NCI-H226 (cell line): ENCODE data around the gene GSG1.
"Not testable (repeated sequence)": the region's sequence is repeated elsewhere in the genome, so short reads cannot be mapped to it uniquely, and the experiment has no call there.

Experiments used
- DNase-seq: peaks from one replicate; pipeline ENCODE4 v3.0.0-alpha.2; 2015

GSG1 gene

DNA sequence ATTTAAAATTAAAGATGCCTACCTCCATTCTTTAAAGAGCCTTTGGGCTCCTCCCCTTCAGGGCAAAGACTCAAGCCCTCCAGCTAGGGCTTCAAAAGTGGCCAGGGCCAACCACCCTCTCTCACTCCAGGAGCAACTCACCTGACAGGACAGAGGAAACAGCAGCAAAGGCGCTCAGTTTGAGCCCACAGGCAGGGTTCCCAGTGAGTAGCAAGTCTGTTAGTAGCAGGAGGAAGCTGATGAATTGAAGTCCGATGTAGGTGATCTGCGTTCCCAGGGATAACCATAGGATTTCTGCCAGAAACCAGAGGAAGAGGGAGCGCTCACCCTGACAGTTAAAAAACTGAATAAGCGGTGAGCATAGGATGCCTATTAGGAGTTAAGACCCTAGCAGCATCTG lies 15.7 kb downstream of the GSG1 start:
- DNase-seq, result no peak

DNA sequence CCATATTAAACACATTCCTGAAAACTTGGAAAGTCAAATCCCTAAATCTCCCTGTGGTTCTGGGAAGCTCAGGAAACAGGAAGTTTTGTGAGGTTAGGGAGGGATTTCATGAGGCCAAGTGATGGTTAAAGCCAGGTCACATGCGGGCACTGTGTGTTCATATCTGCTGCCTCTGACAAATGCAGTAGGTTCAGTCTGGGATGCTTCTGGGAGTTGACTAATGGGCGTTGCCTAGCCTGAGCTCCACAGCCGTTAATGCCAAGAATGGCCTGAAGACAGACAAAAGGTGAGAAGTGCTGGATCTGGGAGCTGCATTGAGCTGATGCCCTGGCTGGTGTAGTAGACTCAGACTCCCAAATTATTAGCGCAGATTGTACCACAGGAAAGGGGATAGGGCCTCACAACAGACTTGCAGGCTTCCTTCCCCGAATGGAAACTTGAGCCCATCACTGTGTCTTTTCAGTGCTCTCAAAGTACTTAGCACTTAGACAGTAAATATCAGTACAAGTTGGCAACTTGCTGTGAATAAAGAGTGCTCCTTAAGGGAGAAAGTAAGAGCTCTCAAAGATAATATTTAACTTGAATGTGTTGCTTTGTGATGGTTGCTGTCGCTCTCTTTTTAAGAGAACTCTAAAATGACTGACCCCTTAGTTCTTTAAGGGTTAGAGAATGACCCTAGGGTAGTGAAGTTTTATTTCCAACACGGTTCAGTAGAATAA lies 17.3 kb downstream of the GSG1 start:
- DNase-seq, result peak; percentile 88

DNA sequence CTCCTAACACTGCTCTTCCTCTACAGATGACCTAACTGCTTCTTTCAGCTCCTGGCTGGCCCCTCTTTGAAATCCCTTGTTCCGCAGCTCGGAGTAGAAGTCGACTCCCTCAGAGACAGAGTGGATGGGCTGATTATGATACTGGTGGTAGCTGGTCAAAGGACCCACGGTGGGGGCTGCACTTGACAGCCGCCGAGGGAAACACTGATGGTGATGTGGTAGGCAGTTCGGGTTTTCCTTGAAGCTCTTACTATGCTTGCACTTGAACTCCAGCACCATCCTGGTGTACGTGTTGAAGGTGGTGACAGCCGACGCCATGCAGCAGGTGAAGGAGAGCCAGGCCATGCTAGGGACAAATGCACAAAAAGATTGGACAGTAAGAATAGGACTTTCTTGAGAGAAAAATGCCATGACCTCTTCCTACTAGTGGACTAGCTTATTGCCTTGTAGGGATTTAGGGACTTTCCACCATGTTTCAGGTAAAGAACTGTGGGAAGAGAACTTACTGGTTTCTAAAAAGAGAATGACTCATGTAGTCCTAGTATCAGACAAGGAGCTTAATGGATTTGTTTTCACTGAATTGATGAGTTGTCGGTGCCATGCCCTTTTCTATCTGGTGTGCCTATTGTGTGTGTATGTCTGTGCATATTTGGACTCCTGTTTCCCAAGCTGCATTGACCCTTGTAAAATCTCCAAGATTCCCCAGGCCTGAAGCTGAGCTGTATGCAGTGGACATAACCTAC lies 18.4 kb downstream of the GSG1 start:
- peak; percentile 35 for DNase-seq

DNA sequence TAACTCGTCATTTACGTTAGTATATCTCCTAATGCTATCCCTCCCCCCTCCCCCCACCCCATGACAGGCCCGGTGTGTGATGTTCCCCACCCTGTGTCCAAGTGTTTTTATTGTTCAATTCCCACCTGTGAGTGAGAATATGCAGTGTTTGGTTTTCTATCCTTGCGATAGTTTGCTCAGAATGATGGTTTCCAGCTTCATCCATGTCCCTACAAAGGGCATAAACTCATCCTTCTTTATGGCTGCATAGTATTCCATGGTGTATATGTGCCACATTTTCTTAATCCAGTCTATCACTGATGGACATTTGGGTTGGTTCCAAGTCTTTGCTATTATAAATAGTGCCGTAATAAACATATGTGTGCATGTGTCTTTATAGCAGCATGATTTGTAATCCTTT lies 19.8 kb downstream of the GSG1 start:
- not testable (repeated sequence) for DNase-seq

DNA sequence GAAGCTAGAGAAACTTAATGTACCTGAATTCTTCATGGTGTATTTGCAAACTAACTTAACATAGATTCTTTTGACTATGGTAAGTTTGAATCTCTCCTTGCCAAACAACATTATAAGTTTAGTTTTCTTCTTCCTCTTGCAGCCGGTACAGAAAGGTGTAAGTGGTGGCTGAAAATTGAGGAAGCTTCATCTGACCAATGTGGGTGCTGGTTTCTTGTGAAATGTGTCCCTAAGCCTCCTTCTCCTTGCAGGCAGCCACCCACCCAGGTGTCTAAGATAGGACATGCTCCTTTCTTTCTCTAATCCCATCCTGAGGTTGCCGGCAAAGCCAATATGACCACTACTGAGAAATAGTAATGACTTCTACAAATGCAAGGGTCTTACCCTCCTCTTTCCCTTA lies 20.6 kb downstream of the GSG1 start:
- DNase-seq, result no peak

DNA sequence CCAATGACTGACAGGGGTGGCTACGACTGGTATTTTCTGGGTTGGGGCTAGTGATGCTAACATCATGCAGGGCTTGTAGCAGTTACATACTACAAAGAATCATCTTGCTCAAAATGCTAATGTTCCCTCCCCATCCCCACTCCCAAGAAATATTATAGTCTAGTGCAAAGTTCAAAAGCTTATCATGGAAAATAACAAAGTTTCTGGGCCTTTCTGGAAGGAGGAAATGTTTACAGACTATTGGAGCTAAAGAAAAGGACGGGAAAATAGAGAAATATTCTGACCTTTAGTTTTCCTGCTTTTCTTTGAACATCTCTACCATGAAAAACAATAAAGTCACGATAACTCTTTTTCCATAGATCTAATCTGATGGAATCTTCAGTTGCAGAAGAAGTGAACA lies 23.2 kb downstream of the GSG1 start:
- DNase-seq, result no peak

DNA sequence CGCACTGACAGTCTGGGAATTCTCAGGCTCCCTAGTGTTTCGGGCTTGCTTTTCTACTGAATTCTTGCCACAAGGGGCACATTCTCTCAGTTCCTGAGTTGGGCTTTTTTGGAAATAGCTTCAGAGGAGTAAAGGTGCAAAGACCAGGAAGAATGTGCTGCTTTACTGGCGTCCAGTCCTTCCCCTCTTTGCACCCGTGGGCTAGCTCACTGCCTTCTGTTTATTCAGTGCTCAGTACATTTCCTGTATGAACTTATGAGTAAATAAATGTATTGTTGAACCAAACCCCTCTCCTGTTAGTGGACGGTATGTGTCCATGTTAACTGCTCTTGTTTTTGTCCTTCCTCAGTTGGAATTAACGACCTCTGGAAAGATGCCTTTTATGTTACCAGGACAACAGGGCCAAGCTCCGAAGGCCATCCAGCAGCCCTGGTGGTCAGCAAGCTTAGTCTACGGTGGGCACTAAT lies 24.0 kb downstream of the GSG1 start:
- no peak for DNase-seq

DNA sequence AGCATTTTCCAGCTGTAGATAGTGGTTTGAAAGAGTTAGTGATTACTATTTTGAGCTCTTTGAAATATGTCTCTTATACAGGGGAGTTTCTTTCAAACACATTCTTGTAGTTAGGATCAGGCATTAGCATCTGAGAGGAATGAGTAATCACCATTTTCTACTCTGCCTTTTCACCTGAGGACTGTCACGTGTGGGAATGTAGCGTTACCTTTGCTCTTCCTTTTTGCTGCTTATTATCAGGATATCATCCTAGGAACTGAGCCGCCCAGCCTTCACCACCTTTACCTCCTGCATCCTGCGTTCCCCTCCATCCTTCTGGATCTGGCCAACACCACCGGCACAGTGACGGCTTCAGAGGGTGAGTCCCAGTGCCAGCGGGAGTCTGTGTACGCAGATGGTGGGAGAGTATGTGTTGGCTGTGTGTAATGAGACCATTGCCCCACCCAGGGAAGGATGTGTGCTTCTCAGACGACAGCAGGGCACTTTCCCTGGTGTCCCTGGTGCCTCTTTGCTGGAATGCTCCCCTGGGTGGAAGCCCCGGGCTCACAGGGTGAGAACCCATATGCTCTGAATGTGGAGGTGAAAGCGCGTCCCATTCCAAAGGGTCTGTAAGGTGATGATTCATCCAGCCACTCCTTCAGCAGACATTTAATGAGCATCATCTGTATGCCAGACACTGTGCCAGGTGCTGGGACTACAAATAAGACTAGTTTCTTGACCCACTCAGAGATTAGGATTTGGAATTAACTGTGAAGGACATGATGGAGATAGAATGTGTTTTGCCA lies 27.5 kb downstream of the GSG1 start:
- DNase-seq, result no peak

DNA sequence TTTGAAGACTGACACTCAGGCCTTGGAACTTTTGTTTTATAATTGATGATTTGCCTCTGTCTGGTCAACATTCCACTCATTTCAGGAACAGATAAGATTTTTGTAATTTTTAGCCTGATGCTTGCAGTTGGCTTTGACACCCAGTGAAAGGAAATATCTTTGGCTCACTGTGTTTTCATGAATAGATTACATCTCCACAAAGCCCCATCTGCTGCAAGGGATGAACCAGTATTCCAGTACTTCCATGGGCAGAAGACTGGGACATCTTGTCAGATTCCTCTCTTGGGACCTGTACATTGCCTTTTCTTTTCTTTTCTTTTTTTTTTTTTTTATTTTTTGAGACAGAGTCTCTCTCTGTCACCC lies 28.4 kb downstream of the GSG1 start:
- DNase-seq, result peak; percentile 28

DNA sequence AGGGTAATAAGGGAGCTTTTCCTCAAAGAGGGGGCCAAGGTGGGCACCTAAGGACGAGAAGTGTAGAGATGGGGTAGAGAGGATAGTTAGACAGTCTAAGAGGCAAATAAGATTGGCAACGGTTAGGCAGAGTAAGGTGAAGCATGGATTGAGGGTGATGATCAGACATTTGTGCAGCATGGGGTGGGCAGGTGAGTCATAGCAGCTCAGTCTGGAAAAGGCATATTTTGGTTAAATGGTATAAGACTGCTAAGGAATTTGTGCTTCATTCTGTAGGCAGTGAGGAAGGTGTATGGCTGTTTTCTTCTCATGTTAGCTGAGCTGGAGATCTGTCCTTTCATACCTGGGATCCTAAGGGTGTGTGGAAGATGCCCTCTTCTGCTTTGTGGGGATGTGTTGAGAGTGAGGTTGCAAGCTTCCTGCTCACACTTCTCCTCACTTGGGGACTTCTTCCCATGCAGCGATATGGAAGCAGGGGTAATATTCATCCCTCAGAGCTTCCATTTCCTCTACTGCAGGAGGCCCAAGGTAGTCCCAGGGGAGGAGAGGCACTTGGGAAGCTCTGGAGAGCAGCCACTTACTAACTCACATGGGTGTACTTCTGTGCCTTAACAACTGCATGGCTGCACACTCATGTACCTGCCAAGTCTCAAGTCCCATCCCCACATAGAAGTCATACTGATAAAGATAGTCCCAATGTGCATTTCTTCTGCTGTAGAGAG lies 28.9 kb downstream of the GSG1 start:
- DNase-seq, result no peak

DNA sequence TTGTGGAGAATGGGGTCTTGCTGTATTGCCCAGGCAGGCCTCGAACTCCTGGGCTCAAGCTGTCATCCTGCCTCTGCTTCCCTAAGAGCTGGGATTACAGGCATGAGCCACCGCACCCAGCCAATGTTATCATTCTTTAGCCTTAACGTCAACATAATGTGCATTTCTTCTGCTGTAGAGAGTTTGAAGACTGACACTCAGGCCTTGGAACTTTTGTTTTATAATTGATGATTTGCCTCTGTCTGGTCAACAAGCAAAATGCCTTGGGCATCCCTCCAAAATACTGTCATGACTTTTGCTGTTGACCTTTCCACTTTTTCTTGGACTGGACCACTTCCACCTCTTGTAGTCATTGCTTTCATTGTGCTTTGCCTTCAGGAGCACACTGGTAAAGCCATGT lies 30.3 kb downstream of the GSG1 start:
- DNase-seq, result no peak

DNA sequence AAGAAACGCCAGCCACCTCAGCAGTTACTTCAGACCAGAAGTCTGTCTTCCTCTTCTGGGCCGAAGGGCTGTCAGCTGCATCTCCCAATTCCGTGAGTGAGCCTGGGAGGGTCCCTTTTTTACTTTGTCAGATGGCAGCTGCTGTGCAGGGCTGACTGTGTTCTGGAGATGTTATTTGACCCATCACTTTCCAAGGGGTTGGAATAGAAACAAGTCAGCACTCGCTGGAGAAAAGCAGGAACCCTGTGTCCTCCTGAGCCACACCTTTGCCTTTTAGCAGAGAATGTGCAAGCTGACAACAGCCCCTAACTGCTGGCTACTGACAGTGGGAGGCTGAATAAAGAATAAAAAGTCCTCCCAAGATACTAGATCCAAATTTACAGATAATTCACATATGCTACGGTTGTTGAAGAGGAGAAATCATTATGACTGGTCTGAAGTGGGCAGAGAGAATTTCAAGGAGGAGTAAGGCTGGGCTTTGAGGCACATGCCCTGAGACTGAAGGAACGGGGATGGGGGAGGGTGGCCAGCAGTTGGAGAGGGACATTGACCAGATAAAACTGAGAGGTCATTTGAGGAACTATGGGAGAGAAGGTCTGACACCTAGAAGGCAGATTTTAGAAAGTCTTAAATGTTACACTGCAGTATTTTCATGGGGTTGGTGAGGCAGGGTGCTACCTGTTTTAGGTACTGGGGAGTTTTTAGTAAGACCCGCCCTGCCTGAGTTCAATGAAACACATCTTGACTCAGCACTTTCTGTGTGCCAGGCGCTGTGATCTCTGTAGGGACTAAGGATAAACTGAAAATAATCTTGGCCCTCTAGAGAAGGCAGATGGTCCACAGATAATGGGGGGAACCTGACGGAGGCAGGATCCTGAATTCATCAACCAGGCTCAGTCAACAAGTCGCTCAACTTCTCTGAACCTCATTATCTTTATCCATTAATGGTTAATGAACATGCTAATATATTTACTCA lies 31.9 kb downstream of the GSG1 start:
- DNase-seq, result no peak

DNA sequence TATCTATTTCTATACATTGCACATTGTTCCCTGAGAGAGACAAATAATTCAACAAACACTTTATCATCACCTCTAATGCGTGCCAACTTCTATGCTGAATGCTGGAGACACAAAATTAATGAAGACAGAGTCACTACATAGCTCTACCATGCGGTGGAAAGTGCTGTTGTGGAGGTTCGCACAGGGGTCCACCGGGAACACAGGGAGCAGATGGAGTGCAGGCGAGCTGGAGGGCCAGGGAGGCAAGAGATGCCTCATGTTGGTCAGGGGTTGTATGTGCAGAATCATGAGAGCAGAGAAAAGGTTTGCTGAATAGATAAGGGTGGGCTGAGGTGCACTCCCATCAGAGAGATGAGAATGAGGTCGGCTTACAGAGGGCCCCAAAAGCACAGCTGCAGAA lies 34.1 kb downstream of the GSG1 start:
- DNase-seq, result no peak

DNA sequence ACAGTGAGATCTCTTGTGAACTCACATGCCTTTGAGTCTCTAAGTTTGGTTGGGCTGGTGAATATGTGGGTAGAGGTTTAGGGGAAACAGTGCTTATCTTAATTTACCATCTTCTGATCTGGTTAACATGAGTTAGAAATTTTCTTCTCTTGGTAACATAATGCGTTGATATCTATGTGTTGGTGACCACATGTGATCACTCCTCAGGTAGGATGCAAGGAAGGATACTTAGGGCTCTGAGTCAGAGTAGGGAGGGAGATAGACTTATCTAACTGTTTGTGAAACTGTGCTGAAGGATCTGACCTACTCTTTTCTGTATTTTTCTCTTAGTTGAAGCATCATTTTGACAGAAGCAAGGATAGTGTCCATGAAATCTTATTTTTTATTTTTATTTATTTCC lies 36.1 kb downstream of the GSG1 start:
- peak; percentile 33 for DNase-seq

DNA sequence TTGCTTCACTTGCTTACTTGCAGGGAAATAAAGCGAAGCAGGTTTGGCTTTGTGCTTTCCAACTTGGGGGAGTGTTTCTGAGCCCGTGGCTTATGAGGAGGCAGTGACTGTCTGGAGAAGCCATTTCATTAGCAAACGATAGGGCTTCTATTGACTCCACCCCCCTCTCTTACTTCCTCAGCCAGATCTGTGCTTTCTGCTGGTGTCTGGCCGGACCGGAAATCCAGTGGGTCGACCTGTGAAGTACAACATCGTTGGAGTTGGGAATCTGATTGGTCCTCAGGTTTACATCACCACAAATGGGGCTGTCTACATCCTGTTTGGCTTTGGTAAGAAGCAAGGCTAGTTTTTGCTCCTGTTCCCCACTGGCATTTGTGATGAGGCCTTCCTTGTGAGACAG lies 37.0 kb downstream of the GSG1 start:
- DNase-seq, result no peak

DNA sequence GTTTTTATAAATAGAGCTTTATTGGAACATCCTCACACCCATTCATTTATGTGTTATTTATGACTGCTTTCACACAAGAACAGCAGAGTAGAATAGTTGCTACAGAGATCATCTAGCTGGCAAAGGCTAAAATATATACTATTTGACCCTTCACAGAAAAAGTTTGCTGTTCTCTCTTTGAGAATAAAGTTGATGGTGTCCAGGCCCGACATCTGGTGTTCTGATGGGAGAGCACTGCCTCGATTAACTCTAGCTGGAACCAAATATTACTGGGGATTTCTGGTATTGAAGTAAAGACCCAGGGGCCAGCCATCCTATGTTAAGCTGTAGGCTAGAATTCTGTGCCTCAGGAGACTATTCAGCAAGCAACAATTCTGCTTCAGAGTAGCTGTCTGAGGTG lies 37.5 kb downstream of the GSG1 start:
- no peak for DNase-seq

DNA sequence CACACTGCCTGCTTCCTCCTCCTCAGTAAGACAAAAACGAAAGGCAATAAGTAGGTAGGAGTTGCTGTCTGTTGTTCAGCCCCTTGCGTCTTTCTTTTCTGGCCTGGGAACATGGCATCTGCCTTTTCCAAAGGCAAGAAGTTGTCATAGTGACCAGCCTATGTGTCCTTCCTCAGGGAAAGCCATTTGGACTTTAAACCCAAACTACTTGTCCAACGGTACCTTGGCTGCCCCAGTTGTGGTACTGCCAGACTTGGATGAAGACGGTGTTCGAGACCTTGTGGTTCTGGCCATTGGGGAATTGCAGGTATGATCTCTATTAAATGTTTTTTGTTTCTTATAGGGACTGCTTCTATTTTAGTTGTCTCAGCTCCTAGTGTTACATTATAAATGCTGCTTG lies 40.8 kb downstream of the GSG1 start:
- DNase-seq, result no peak

DNA sequence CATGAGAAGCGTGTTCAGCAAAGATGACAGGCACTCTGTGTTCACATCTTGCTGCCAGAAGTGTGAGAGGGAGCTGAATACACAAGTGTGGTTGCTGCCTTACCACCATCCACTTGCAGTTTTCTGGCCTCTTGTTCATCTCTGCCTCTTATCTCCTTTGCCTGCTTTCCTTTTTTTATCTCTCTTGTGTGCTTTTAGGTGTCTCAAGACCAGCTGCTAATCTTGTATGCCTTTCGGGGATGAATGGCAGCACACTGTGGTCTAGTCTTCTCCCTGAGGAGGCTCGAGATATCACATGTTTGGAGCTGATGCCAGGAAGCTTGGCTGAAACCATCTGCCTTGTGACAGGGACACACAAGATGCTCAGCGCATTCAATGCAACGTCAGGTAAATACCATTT lies 42.1 kb downstream of the GSG1 start:
- DNase-seq, result no peak

DNA sequence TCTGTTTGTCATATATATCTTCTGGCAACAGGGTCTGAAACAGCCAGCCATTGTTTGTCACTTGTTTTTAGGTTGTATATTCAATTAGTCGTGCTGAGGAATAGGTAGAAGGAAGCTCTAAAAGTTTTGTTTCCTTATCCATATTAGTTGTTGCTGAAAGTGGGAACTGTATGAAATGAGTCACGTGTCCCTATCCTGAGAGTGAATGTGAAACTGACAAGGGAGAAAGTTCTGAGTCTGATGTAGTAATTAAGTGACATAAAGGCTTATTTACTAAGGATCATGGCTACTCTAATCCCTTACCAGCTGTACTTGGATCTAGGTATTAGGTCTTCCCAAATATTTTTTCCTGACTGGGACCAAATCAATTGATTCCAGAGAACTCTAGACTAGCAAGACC lies 42.9 kb downstream of the GSG1 start:
- DNase-seq, result no peak

DNA sequence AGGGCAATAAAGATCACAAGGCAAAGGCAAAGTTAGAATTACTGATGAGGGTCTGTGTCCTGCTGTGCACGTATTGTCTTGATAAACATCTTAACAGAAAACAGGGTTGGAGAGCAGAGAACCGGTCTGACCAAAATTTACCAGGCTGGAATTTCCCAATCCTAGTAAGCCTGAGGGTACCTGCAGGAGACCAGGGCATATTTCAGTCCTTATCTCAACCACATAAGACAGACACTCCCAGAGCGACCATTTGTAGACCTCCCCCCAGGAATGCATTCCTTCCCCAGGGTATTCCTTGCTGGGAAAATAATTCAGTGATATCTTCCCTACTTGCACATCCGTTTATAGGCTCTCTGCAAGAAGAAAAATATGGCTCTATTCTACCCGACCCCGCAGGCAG lies 49.9 kb downstream of the GSG1 start:
- DNase-seq, result peak; percentile 19

DNA sequence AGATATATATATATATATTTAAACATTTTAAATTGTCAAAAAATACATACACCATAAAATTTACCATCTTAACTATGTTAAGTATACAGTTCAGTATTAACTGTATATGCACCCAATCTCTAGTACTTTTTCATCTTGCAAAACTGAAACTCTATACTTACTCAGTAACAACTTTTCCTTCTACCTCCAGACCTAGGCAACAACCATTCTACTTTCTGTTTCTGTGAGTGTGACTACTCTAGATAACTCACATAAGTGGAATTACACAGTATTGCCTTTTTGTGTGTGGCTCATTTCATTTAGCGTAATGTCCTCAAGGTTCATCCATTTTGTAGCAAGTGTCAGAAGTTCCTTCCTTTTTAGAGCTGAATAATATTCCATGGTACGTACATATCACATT lies 51.0 kb downstream of the GSG1 start:
- DNase-seq, result no peak

DNA sequence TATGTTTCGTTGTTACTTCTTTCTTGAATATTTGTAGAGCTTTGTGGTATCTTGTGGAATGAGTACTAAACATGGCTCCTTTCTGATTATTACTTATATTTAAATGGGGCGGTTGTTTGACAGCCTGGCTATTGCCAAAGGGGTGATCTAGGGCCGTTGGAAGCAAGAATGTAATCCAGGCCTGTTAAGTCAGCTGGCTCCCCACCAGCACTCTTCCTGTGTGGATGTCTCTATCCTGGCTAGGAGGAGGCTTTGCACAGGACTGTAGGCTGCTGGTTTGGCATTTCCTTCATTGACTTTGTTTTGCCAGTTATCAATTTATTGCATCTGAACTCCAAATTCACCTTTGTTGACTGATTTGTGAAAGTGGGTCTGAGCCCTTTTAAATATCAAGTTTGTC lies 53.7 kb downstream of the GSG1 start:
- DNase-seq, result peak; percentile 28
